SU-DHL-6 (cell line): ENCODE data around the gene IGFBP7.

Source experiments
- H2AFZ ChIP-seq: fragments of 200-600 bp; sonication (generic); 2 replicates; pipeline ENCODE4 v1.6.1; 2014; ENCODE audit warnings: low read depth, mild to moderate bottlenecking, moderate library complexity, mixed read lengths, antibody characterized with exemption, low read length; ENCODE audit not compliant: severe bottlenecking
- H3F3A ChIP-seq: fragments of 200-600 bp; shearing (Covaris generic); 2 replicates; pipeline ENCODE4 v1.6.0; 2016; ENCODE audit warnings: antibody characterized with exemption, mild to moderate bottlenecking; ENCODE audit not compliant: insufficient read depth
- H3K27ac ChIP-seq: fragments of 200-600 bp; sonication (generic); 2 replicates; pipeline ENCODE4 v1.5.1; 2016; ENCODE audit warnings: low read depth, mild to moderate bottlenecking, low read length, moderate library complexity, mixed read lengths
- H3K27me3 ChIP-seq: fragments of 200-600 bp; sonication (generic), shearing (Covaris generic); 2 replicates; pipeline ENCODE4 v1.6.0; 2014; ENCODE audit warnings: mild to moderate bottlenecking, low read length
- H3K36me3 ChIP-seq: fragments of 200-600 bp; sonication (generic); 2 replicates; pipeline ENCODE4 v1.6.1; 2014; ENCODE audit warnings: mild to moderate bottlenecking, low read length, mixed read lengths
- H3K4me2 ChIP-seq: fragments of 300-600, 200-600 bp; shearing (Covaris generic), sonication (generic); 2 replicates; pipeline ENCODE4 v1.6.0; 2014; ENCODE audit warnings: low read length, low read depth, mild to moderate bottlenecking; ENCODE audit not compliant: poor library complexity, severe bottlenecking
- H3K4me3 ChIP-seq: fragments of 200-600 bp; sonication (generic); 2 replicates; pipeline ENCODE4 v1.5.1; 2014; ENCODE audit warnings: antibody characterized with exemption, low read length, mild to moderate bottlenecking, mixed read lengths; ENCODE audit not compliant: insufficient read depth, poor library complexity, severe bottlenecking
- H3K79me2 ChIP-seq: fragments of 200-600 bp; sonication (generic); 2 replicates; pipeline ENCODE4 v1.6.1; 2014; ENCODE audit warnings: mild to moderate bottlenecking, low read length, moderate library complexity; ENCODE audit not compliant: insufficient read depth
- H3K9ac ChIP-seq: fragments of 200-600 bp; sonication (generic); 2 replicates; pipeline ENCODE4 v1.7.0; 2014; ENCODE audit warnings: mild to moderate bottlenecking, low read length
- H3K9me2 ChIP-seq: fragments of 200-600 bp; sonication (generic); replicated peaks from 2 replicates; pipeline ENCODE4 v1.6.1; 2014; ENCODE audit warnings: low read length; ENCODE audit not compliant: insufficient read depth
- H3K9me3 ChIP-seq: fragments of 200-600 bp; sonication (generic); 2 replicates; pipeline ENCODE4 v1.6.1; 2014; ENCODE audit warnings: low read length, mixed read lengths; ENCODE audit not compliant: insufficient read depth
- H4K20me1 ChIP-seq: fragments of 200-600 bp; sonication (generic); 2 replicates; pipeline ENCODE4 v1.6.1; 2014; ENCODE audit warnings: low read depth, mild to moderate bottlenecking, antibody characterized with exemption, low read length, moderate library complexity, mixed read lengths
- CTCF ChIP-seq: fragments of 200-600 bp; sonication (generic); IDR thresholded peaks from one replicate; pipeline ENCODE4 v1.5.1; 2017; ENCODE audit warnings: antibody characterized with exemption, mild to moderate bottlenecking, low read length, moderate library complexity; ENCODE audit not compliant: insufficient read depth, poor library complexity, severe bottlenecking
- EZH2phosphoT487 ChIP-seq: fragments of 200-600 bp; sonication (generic), shearing (Covaris generic); conservative IDR thresholded peaks from 2 replicates; pipeline ENCODE4 v1.6.1; 2018; ENCODE audit warnings: mild to moderate bottlenecking, antibody characterized with exemption, low read length, moderate library complexity, mixed read lengths

IGFBP7 gene

GRCh38 chr4:57148831-57149505 lies 38.8 kb upstream of the IGFBP7 start:
- no peak overlapping the region for H3K4me2 ChIP-seq
- H2AFZ ChIP-seq = no peak overlapping the region
- no peaks in the 10 kb centered on the region for H3K36me3 ChIP-seq
- no peak overlapping the region for H3K4me3 ChIP-seq
- TF ChIP-seq EZH2phosphoT487 (no peak), CTCF (no peak)
- H4K20me1 ChIP-seq = no peaks in the 10 kb centered on the region
- H3K9me3 ChIP-seq = no peaks in the 10 kb centered on the region
- no peaks in the 10 kb centered on the region for H3K27me3 ChIP-seq
- no peaks in the 10 kb centered on the region for H3F3A ChIP-seq
- no peaks in the 10 kb centered on the region for H3K79me2 ChIP-seq
- H3K9ac ChIP-seq = no peak overlapping the region
- H3K27ac ChIP-seq = no peak overlapping the region
- no peaks in the 10 kb centered on the region for H3K9me2 ChIP-seq

- H3K9me2 ChIP-seq = no peaks in the 10 kb centered on the region
- no peak overlapping the region for H3K27ac ChIP-seq
- no peaks in the 10 kb centered on the region for H3K9me3 ChIP-seq
- H3K9ac ChIP-seq = no peak overlapping the region
- no peaks in the 10 kb centered on the region for H3F3A ChIP-seq
- H2AFZ ChIP-seq = no peak overlapping the region
- no peaks in the 10 kb centered on the region for H3K36me3 ChIP-seq
- H3K27me3 ChIP-seq = no peaks in the 10 kb centered on the region
- H4K20me1 ChIP-seq = no peaks in the 10 kb centered on the region
- no peak overlapping the region for H3K4me3 ChIP-seq
- no peak overlapping the region for H3K4me2 ChIP-seq
- TF ChIP-seq CTCF (no peak), EZH2phosphoT487 (no peak)
- no peaks in the 10 kb centered on the region for H3K79me2 ChIP-seq
Observed at GRCh38 chr4:57148177-57148576, 38.0 kb upstream of the IGFBP7 start.

- no peaks in the 10 kb centered on the region for H3K36me3 ChIP-seq
Observed at GRCh38 chr4:57147335-57148060, 37.3 kb upstream of the IGFBP7 start.

More at GRCh38 chr4:57147335-57148060, 37.3 kb upstream of the IGFBP7 start:
- H3K9ac ChIP-seq = no peak overlapping the region
- H2AFZ ChIP-seq = no peak overlapping the region
- H3F3A ChIP-seq = no peaks in the 10 kb centered on the region
- H3K9me2 ChIP-seq = no peaks in the 10 kb centered on the region
- H3K27me3 ChIP-seq = no peaks in the 10 kb centered on the region
- H3K27ac ChIP-seq = no peak overlapping the region
- H3K4me2 ChIP-seq = no peak overlapping the region
- TF ChIP-seq CTCF = no peak
- no peak for TF ChIP-seq EZH2phosphoT487
- no peaks in the 10 kb centered on the region for H3K79me2 ChIP-seq
- no peaks in the 10 kb centered on the region for H4K20me1 ChIP-seq
- H3K4me3 ChIP-seq = no peak overlapping the region
- H3K9me3 ChIP-seq = no peaks in the 10 kb centered on the region
